GM23338 (cell line): ENCODE results near the gene TCIRG1. TPM values are rescaled to one million over a fixed set of nuclear protein-coding genes. Genes with fewer than 3 reads are reported as not detected.

Source experiments
- ATAC-seq: fragments of 200-7000 bp; cut with Tn5 transposase; 3 replicates; pipeline ENCODE4 v1.9.1; 2020
- DNase-seq: peaks from one replicate; pipeline ENCODE4 v3.0.0-alpha.2; 2015; ENCODE audit warnings: low spot score
- H2AFZ ChIP-seq: fragments of 200-600 bp; sonication (generic); 2 replicates; pipeline ENCODE4 v1.8.0; 2016; ENCODE audit warnings: antibody characterized with exemption, mild to moderate bottlenecking, moderate library complexity
- H3F3A ChIP-seq: fragments of 200-600 bp; sonication (generic); replicated peaks from 2 replicates; pipeline ENCODE4 v1.8.0; 2017; ENCODE audit warnings: antibody characterized with exemption, mixed run types, low read depth
- H3K27ac ChIP-seq: fragments of 200-600 bp; sonication (generic); 2 replicates; pipeline ENCODE4 v1.6.1; 2016; ENCODE audit warnings: low read depth
- H3K27me3 ChIP-seq: fragments of 200-600 bp; sonication (generic); 2 replicates; pipeline ENCODE4 v1.8.0; 2016; ENCODE audit warnings: mild to moderate bottlenecking, mixed run types, moderate library complexity; ENCODE audit not compliant: insufficient read depth
- H3K36me3 ChIP-seq: fragments of 200-600 bp; sonication (generic); 2 replicates; pipeline ENCODE4 v1.8.0; 2016; ENCODE audit warnings: mild to moderate bottlenecking; ENCODE audit not compliant: insufficient read depth
- H3K4me1 ChIP-seq: fragments of 200-600 bp; sonication (generic); 2 replicates; pipeline ENCODE4 v1.8.0; 2016; ENCODE audit warnings: mild to moderate bottlenecking, moderate library complexity; ENCODE audit not compliant: insufficient read depth
- H3K4me2 ChIP-seq: fragments of 200-600 bp; sonication (generic); 2 replicates; pipeline ENCODE4 v1.7.1; 2017; ENCODE audit warnings: mixed run types
- H3K4me3 ChIP-seq: fragments of 200-600 bp; sonication (generic); 2 replicates; pipeline ENCODE4 v1.6.1; 2016; ENCODE audit warnings: mixed run types
- H3K79me2 ChIP-seq: fragments of 200-600 bp; sonication (generic); replicated peaks from 2 replicates; pipeline ENCODE4 v1.8.0; 2017; ENCODE audit warnings: mild to moderate bottlenecking; ENCODE audit not compliant: insufficient read depth
- H3K9me2 ChIP-seq: fragments of 200-600 bp; sonication (generic); 2 replicates; pipeline ENCODE4 v1.8.0; 2017; ENCODE audit not compliant: insufficient read depth
- H4K20me1 ChIP-seq: fragments of 200-600 bp; sonication (generic); replicated peaks from 2 replicates; pipeline ENCODE4 v1.8.0; 2017; ENCODE audit warnings: mild to moderate bottlenecking; ENCODE audit not compliant: insufficient read depth
- H3K27ac Mint-ChIP-seq: 2 replicates; pipeline ENCODE4 v1.8.0; 2020; ENCODE audit warnings: inconsistent platforms, mild to moderate bottlenecking, moderate library complexity, mixed read lengths
- H3K27me3 Mint-ChIP-seq: 3 replicates; pipeline ENCODE4 v1.8.0; 2022; ENCODE audit warnings: low read depth, mild to moderate bottlenecking, moderate library complexity, mixed read lengths, inconsistent platforms; ENCODE audit not compliant: insufficient read depth, poor library complexity
- H3K36me3 Mint-ChIP-seq: 3 replicates; pipeline ENCODE4 v1.8.0; 2021; ENCODE audit warnings: low read depth, mild to moderate bottlenecking, inconsistent platforms, moderate library complexity, mixed read lengths
- H3K4me1 Mint-ChIP-seq: 3 replicates; pipeline ENCODE4 v1.8.0; 2020; ENCODE audit warnings: mild to moderate bottlenecking, inconsistent platforms, mixed read lengths
- H3K4me3 Mint-ChIP-seq: 3 replicates; pipeline ENCODE4 v1.8.0; 2021; ENCODE audit warnings: moderate library complexity, mild to moderate bottlenecking, inconsistent platforms, mixed read lengths
- H3K9me3 Mint-ChIP-seq: 3 replicates; pipeline ENCODE4 v1.8.0; 2020; ENCODE audit warnings: moderate library complexity, mild to moderate bottlenecking, inconsistent platforms, mixed read lengths
- CREB1 ChIP-seq: fragments of 250-450 bp; sonication (Bioruptor Pico); IDR thresholded peaks from 2 replicates; pipeline ENCODE4 v1.5.0; 2020; ENCODE audit warnings: low read depth, mild to moderate bottlenecking, moderate library complexity
- EZH2 ChIP-seq: fragments of 200-600 bp; sonication (generic); IDR thresholded peaks from one replicate; pipeline ENCODE4 v1.8.0; 2017; ENCODE audit warnings: antibody characterized with exemption, mild to moderate bottlenecking, low read depth; ENCODE audit not compliant: unreplicated experiment
- EZH2phosphoT487 ChIP-seq: fragments of 200-600 bp; sonication (generic); IDR thresholded peaks from one replicate; pipeline ENCODE4 v1.8.1; 2018; ENCODE audit warnings: antibody characterized with exemption; ENCODE audit not compliant: unreplicated experiment
- JUNB ChIP-seq: IDR thresholded peaks from one replicate; pipeline ENCODE4 v1.6.1; 2016; ENCODE audit warnings: antibody characterized with exemption; ENCODE audit not compliant: unreplicated experiment
- NANOG ChIP-seq: IDR thresholded peaks from 2 replicates; pipeline ENCODE4 v1.6.1; 2016; ENCODE audit warnings: antibody characterized with exemption, borderline replicate concordance
- POLR2AphosphoS5 ChIP-seq: IDR thresholded peaks from 2 replicates; pipeline ENCODE4 v1.6.1; 2016; ENCODE audit warnings: antibody characterized with exemption, low read depth
- REST ChIP-seq: IDR thresholded peaks from one replicate; pipeline ENCODE4 v1.6.1; 2018; ENCODE audit warnings: antibody characterized with exemption; ENCODE audit not compliant: unreplicated experiment
- STAT1 ChIP-seq: IDR thresholded peaks from one replicate; pipeline ENCODE4 v1.6.1; 2016; ENCODE audit warnings: antibody characterized with exemption; ENCODE audit not compliant: unreplicated experiment
- ZNF114 ChIP-seq: fragments of 250-450 bp; sonication (Bioruptor Pico); IDR thresholded peaks from 2 replicates; pipeline ENCODE4 v1.5.0; 2020; ENCODE audit warnings: mild to moderate bottlenecking, moderate library complexity
- ZNF331 ChIP-seq: fragments of 250-450 bp; sonication (Bioruptor Pico); IDR thresholded peaks from 2 replicates; pipeline ENCODE4 v1.5.0; 2020; ENCODE audit warnings: low read depth, mild to moderate bottlenecking, moderate library complexity
- ZNF462 ChIP-seq: fragments of 250-450 bp; sonication (Bioruptor Pico); IDR thresholded peaks from 2 replicates; pipeline ENCODE4 v1.5.0; 2020; ENCODE audit warnings: mild to moderate bottlenecking, moderate library complexity
- polyA plus RNA-seq: library from polyadenylated mRNA; unstranded; fragments of >200 nt; fragmentation: Nextera tagmentation; extraction: Ambion mirVana; gene quantifications from 2 replicates; pipeline ENCODE4 v1.2.1, GENCODE V29; 2016
- total RNA-seq: library from RNA; depleted of rRNA; stranded (reverse); fragments of >200 nt; shearing (Covaris generic); gene quantifications from 2 replicates; pipeline ENCODE4 v1.2.3, GENCODE V29; 2014
- TF ChIP-seq, protein P1 (sequence below), 2 experiments: fragments of 200-600 bp in 1 of 2; sonication (generic) in 1 of 2; conservative IDR thresholded peaks; 2 replicates each; pipeline versions ENCODE4 v1.5.1 to v1.6.1; 2016 to 2017; ENCODE audit warnings: antibody characterized with exemption in 2 of 2, low read depth in 2 of 2, mild to moderate bottlenecking in 2 of 2, moderate library complexity in 1 of 2
- TF ChIP-seq, protein P2 (sequence below): IDR thresholded peaks from 2 replicates; pipeline ENCODE4 v1.6.1; 2016; ENCODE audit warnings: antibody characterized with exemption

Gene TCIRG1
- total and polyA plus RNA-seq, 2 experiments from 2014 or later = 20.4 to 40.4 TPM

GRCh38 chr11:68053981-68054812, 15.4 kb downstream of the TCIRG1 start:
- ATAC-seq (no peak), DNase-seq (no peak)
- no peaks in the 10 kb centered on the region for H3K27me3 ChIP-seq
- Mint-ChIP-seq H3K36me3 (peaks cover 33% of the 10 kb centered on the region), H3K27ac (0 out of 2 replicates have a peak overlapping the region, but pooled peaks have one; percentile 43), H3K27me3 (peaks cover 21% of the 10 kb centered on the region), H3K4me3 (no peak overlapping the region; the same call in 2 of the 3 replicates), H3K4me1 (peaks cover 23% of the 10 kb centered on the region), H3K9me3 (no peaks in the 10 kb centered on the region; the same call in 2 of the 3 replicates)
- peaks cover 11% of the 10 kb centered on the region; the same call in 1 of the 2 replicates for H3K36me3 ChIP-seq
- H2AFZ ChIP-seq = no peak overlapping the region
- no peaks in the 10 kb centered on the region for H3K79me2 ChIP-seq
- TF ChIP-seq ZNF462 (no peak), CREB1 (CRISPR knock-in tag) (no peak), POLR2AphosphoS5 (no peak), EZH2 (no peak), REST (no peak), ZNF114 (CRISPR knock-in tag) (no peak), JUNB (no peak), NANOG (no peak), ZNF331 (CRISPR knock-in tag) (no peak), STAT1 (no peak), EZH2phosphoT487 (no peak)
- TF ChIP-seq, protein P1, sequence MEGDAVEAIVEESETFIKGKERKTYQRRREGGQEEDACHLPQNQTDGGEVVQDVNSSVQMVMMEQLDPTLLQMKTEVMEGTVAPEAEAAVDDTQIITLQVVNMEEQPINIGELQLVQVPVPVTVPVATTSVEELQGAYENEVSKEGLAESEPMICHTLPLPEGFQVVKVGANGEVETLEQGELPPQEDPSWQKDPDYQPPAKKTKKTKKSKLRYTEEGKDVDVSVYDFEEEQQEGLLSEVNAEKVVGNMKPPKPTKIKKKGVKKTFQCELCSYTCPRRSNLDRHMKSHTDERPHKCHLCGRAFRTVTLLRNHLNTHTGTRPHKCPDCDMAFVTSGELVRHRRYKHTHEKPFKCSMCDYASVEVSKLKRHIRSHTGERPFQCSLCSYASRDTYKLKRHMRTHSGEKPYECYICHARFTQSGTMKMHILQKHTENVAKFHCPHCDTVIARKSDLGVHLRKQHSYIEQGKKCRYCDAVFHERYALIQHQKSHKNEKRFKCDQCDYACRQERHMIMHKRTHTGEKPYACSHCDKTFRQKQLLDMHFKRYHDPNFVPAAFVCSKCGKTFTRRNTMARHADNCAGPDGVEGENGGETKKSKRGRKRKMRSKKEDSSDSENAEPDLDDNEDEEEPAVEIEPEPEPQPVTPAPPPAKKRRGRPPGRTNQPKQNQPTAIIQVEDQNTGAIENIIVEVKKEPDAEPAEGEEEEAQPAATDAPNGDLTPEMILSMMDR (conservative IDR thresholded peaks at IDR 0.05; ENCODE audit: low read depth in 2 of 2) = no peak
- TF ChIP-seq, protein P2, sequence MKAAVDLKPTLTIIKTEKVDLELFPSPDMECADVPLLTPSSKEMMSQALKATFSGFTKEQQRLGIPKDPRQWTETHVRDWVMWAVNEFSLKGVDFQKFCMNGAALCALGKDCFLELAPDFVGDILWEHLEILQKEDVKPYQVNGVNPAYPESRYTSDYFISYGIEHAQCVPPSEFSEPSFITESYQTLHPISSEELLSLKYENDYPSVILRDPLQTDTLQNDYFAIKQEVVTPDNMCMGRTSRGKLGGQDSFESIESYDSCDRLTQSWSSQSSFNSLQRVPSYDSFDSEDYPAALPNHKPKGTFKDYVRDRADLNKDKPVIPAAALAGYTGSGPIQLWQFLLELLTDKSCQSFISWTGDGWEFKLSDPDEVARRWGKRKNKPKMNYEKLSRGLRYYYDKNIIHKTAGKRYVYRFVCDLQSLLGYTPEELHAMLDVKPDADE = no peak
- no peaks in the 10 kb centered on the region for H3K9me2 ChIP-seq
- H3K4me3 ChIP-seq = no peak overlapping the region
- no peak overlapping the region for H3K4me2 ChIP-seq
- peaks cover 6% of the 10 kb centered on the region; the same call in 1 of the 2 replicates for H3K4me1 ChIP-seq
- peaks cover 27% of the 10 kb centered on the region for H3F3A ChIP-seq
- H4K20me1 ChIP-seq = peaks cover 9% of the 10 kb centered on the region
- H3K27ac ChIP-seq = peak overlapping the region; percentile 39; the same call in 1 of the 2 replicates
